Raji (cell line): ENCODE data around the gene POLR3B.

Source experiments
- POLR2A ChIP-seq: IDR thresholded peaks from 2 replicates; pipeline ENCODE4 v1.6.1; 2011; ENCODE audit warnings: low read depth, low read length, control low read depth; ENCODE audit not compliant: insufficient read depth

The POLR3B gene

GRCh38 chr12:106357549-106358395 lies at the start of gene POLR3B:
Gene POLR3B (plus strand): TSS chr12:106357748. CDS start chr12:106357880, 132 bp downstream.
- TF ChIP-seq POLR2A, result peak; percentile 95

GRCh38 chr12:106308121-106308520 lies 49.4 kb upstream of the POLR3B start:
- TF ChIP-seq POLR2A, result no peak

- no peak for TF ChIP-seq POLR2A
Observed at GRCh38 chr12:106308611-106309010, 48.9 kb upstream of the POLR3B start.

GRCh38 chr12:106309671-106310505 lies 47.7 kb upstream of the POLR3B start:
- TF ChIP-seq POLR2A, result no peak

GRCh38 chr12:106310687-106311086 lies 46.9 kb upstream of the POLR3B start:
- TF ChIP-seq POLR2A, result no peak

GRCh38 chr12:106311139-106311538 lies 46.4 kb upstream of the POLR3B start:
- no peak for TF ChIP-seq POLR2A

- TF ChIP-seq POLR2A, result no peak
Observed at GRCh38 chr12:106315523-106315922, 42.0 kb upstream of the POLR3B start.

GRCh38 chr12:106317406-106318082 lies 40.0 kb upstream of the POLR3B start:
- no peak for TF ChIP-seq POLR2A

- TF ChIP-seq POLR2A, result no peak
Observed at GRCh38 chr12:106321139-106321850, 36.3 kb upstream of the POLR3B start.

- TF ChIP-seq POLR2A, result no peak
Observed at GRCh38 chr12:106323537-106323936, 34.0 kb upstream of the POLR3B start.

GRCh38 chr12:106327309-106327869 lies 30.2 kb upstream of the POLR3B start:
- TF ChIP-seq POLR2A, result no peak

- no peak for TF ChIP-seq POLR2A
Observed at GRCh38 chr12:106328735-106329134, 28.8 kb upstream of the POLR3B start.

- TF ChIP-seq POLR2A, result no peak
Observed at GRCh38 chr12:106329231-106329982, 28.1 kb upstream of the POLR3B start.

GRCh38 chr12:106331599-106331998 lies 25.9 kb upstream of the POLR3B start:
- TF ChIP-seq POLR2A, result peak; percentile 62
